Esophagus mucosa (tissue), 1 donor: ENCODE measurements around the gene TBC1D5. TPM values are rescaled to one million over a fixed set of nuclear protein-coding genes. Genes with fewer than 3 reads are reported as not detected.

Source experiments
- ATAC-seq: fragments of 200-7000 bp; cut with Tn5 transposase; one replicate; pipeline ENCODE4 v1.9.1; 2020
- total RNA-seq: library from RNA; stranded (reverse); gene quantifications from one replicate; pipeline ENCODE4 v1.2.4, GENCODE V29; 2023
- donor health status: DM: yes; HTN: yes; CAD: no.

Gene TBC1D5
- total RNA-seq, 1 donor from 2014 or later, result 27.6 TPM

DNA sequence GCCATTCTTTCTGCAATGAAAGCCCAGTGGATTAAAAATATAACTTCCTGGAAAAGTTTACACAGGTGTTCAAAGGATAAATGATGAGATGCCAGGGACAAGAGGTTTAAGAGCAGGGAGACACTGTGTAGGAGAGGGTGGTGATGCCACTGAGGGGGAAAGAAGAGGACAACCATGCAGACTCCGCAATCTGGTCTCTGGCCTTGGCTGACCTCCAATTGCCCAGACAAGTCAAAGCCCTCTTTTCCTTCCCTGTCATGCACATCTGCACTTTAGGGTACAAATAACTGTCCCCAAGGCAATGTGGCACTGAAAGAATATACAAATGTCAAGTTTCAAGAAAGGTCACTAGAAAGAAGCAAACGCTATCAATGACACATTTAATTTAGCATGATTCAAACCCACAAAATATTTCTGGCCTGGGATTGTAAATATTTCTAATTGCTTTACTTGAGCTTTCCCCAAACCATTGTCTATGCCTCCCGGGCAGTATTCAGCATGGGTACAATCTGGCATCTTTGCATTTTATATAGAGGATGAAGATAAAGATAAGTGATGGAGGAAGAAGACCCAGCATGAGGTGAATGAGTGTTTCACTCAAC is 538.3 kb downstream of the TBC1D5 start:
- no peak for ATAC-seq

DNA sequence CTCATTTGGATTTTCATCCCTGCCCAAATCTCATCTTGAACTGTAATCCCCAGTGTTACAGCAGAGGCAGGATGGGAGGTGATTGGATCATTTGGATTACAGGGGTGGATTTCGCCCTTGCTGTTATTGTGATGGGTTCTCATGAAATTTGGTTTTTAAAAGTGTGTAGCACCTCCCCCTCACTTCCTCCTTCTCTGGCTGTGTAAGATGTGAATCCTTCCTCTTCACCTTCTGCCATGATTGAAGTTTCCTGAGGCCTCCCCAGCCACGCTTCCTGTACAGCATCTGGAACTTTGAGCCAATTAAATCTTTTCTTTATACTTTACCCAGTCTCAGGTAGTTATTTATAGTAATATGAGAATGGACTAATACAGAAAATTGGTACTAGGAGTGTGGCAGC is 540.9 kb downstream of the TBC1D5 start:
- no peak for ATAC-seq

DNA sequence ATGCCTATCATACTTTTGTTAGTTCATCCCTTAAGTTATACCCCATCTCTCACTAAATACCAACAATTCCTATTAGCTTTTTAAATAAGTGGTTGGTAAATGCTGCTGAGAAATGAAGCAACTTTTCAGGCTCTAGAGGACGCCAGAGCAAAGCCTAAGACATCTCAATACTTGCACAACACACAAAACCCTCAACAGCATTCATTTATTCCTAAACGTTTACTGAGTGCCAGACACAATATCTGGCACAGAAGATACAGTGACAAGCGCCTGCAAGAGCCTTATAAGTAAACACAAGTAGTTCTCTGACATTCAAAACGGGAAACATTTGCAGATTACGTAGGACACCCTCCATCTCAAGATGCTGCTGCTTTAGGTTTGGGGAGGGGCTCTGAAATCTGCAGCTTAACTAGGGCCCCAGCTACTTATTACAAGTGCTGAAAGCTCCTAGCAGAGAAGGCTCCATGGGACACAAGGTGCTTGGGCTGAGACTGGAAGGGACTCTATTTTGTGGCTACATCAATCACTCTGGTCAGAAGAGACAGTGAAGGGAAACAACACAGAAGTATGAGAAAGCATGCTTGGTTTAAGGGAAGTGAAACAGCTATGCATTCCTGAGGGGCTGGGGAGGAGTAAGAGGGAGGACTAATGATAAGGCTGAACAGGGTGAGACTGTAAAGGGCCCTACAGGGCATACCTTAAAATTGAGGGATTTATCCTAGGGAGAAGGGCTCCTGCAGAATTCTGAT is 546.4 kb downstream of the TBC1D5 start:
- no peak for ATAC-seq

DNA sequence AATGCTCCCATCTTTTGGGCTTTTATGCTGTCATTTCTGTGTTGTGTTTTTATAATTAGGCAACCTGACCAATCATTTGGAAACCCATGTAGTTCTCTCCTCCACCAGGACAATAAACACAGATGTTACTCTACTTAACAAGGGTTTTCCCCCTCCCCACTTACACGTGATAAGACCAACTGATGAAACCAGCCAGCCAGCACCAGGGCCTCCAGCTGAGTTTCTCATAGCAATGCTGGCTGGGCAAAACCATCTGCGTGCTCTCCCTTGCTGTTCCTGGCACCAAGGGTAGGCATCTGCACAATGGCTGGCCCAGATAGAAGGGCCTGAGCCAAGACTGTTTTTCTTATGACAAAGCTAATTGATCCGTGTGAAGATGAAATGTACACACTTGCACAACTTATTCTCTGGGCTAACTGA is 547.2 kb downstream of the TBC1D5 start:
- no peak for ATAC-seq

DNA sequence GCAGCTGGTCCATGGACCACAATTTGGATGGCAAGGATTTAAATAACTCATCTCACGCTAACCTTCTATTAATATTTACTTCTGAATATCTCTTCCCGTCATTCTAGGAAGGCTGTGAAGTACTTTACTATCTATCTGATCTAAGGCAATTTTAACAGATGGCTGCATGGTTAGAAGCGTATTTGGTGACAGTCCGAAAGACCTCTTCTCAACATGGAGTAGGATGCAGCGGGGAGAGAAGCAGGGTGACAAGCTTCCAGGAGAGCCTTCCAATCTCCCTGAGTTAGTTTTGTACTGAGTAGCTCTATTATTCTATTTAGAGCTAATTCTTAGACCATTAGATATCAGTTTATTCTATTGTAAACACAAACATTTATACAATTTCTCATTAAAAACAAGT is 548.3 kb downstream of the TBC1D5 start:
- no peak for ATAC-seq

DNA sequence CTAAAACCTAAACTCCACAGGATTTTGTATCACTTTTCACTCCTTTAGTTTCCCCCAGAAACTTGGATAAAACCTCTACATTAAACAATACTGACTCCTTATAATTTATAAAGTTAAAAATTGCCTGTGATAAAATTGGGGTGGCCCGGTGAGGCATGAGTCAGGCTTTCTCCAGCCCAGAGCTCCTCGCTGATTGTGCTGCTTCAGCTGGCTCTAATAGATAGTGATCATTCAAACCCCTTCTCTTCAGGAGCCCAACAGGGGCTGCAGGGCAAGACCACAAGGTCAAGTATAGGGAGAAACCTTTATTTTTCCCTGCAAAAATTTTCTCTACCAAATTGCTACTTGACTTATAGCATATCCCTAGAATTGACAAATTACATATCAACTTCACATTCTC is 549.4 kb downstream of the TBC1D5 start:
- ATAC-seq, result no peak

DNA sequence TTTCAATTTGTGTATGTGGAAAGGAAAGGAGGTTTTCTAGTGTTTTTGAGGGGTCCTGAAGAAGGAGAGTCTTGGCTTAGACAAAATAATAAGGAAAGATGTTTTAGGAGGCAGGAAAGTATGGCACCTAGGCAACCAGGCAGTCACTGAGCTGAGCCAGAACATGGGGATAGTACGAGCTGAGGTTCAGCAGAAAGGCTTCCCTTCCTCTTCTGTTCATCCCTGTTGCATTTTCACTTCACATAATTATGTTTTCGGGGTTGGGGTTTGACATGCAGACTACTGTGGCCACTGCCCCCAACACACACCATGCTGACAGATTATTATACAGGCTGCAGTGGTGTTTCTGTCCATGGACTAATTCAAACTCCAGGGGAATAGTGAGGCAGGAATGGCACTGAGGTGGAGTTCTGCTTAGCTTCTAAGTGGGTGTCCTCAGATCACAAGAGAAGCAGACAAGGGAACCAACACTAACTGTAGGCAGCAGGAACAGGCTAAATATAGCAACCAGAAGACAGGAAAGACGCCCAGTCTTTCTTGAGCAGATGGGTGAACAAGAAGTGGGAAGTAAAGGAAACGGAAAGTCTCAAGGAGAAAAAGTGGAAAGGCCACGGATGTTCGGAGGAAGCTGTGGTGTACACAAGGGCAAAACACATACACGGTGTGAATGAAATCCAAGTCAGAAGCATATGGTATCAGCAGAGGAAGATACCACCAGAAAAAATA is 551.9 kb downstream of the TBC1D5 start:
- ATAC-seq, result no peak

DNA sequence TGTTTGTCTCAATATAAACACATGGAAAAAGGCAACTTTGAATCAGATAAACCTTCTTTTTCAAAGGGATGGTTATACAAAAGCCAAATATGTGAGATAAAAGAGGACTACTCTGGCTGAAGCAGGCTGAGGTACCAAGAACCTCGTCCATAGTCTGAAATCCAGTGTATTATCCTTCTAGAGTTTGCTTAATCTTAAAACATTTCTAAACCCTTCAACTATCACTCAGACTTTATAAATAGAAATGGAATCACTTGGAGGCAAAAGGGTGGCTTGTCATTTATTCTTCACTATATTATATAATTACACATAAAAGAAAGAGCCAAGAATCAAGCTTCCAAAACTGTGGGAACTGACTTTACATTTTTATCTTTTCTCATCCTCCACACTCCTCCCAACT is 554.1 kb downstream of the TBC1D5 start:
- ATAC-seq, result no peak

DNA sequence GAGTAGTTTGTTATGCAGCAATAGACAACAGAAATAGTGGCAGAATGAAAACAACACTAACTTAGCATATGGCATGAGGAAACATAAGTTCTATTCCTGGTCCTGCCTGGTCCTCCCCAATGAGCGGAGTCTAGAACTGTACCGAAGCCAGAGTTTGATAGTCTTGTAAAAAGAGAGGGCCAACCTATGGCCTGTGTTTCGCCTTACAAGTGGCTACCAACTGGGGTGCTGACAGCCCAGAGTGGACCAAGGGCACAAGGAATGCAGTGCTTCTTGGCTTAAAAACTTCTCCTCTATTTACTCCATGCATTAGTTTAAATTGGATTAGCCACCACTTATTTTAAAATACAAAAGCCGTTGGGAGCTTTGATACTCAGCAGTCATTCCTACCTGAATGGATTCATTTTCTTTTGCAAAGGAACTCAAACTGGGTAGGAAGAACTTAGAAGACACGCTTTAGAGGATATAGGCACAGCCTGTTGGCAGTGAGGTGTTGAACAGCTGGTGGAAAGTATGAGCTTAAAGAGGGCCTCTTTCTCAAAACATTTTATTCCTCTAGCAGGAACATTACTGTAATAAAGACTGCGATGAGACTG is 554.7 kb downstream of the TBC1D5 start:
- ATAC-seq, result no peak

DNA sequence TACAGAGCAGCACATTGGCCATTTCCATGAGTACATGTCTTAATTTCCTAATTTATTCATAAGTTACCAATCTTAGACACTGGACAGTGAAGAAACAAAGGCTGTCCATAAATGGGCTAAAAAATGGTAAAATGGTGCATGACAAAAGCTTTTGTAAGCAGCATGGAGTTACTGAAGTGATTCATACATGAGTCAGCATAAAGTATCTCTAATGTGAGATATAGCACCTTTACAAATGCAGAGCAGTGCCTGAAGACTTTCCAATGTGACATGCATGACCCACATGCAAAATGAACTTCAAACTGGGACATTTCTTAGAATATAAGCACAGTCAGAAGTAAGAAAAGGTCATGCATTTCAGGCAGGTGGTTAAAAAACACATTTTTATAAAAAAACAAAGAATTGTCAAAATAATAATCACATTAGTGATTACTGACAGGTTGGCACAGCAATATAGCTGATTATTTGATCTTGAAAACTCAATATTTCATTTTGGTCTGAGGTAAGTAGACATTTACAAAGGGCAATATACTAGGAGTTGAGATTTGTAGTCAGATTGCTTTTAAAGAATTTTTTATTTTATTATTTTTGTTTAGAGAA is 558.4 kb downstream of the TBC1D5 start:
- no peak for ATAC-seq

DNA sequence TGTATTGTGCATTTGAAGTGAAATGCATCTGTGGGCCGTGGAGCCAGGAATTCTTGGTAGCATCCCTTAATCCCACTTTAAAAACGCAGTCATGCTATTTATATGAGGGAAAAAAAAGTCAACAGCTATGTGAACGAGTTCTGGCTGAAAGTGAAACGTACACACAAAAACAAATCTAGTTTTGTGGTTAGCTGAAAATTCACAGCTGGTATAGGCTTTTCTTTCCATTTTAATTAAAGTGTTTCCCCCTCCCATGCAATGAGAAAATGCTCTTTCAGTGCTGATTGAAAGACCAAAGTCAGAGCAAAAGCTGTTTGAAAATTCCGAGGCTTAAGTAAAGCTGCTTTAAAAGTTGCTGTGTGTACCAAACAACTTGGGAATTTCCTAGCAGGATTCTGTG is 560.3 kb downstream of the TBC1D5 start:
- ATAC-seq, result no peak

DNA sequence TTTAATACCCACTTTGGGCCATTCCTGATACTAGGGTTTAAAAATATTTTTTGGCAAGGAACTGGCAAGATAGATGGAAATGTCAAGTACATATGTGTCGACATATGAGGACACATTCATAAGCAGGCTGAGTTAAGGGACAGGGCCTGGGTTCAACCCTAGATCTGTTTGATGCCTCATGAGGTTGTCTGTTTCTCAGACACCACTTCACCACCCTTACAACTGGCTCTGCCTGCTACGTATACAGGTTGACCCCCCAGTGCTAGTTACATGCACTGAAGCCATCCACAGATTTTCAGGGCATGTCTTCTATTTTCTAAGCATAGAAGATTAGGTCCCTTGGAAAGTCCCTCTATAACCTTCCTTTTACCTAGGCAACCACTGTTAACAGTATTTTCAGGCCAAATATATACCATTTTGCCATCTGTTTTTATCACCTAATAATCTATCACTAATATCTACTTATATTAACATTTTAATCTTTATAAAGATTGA is 561.0 kb downstream of the TBC1D5 start:
- no peak for ATAC-seq

DNA sequence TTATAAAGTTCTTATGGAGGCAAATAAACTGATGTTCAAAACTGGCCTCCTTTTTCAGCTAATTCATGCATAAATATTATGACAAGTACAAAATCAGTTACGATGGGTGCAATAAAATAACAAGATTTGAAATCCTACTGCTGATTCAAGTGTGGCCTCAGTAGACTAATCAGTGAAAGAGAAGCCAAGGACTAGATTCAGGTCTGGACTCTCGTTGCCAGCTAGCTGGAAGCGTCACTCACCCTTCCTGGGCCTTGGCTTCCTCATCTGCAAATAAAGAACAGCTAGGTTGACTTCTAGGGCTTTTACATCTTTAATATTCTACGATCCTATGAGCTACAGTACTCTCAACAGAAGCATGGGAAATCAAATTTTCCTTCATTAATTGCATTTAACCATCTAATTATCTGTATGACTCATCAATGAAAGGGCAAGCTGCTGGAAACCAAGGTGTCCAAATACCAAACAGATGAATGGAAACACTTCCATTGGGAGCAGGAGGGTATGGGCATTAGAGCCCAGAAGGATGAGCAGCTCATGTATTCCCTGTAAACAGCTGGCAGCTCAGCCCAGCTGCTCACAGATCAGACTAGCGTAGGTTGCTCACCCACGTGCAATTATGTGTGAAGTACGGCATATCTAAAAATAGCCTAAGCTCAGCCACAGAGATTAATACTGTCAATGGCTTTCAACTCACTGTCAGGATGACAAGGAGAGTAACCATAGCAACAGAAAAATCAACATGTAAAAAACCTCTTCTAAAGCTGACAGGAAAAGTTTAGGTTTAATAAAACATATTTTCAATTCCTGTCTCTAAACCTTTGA is 562.8 kb downstream of the TBC1D5 start:
- ATAC-seq, result no peak

DNA sequence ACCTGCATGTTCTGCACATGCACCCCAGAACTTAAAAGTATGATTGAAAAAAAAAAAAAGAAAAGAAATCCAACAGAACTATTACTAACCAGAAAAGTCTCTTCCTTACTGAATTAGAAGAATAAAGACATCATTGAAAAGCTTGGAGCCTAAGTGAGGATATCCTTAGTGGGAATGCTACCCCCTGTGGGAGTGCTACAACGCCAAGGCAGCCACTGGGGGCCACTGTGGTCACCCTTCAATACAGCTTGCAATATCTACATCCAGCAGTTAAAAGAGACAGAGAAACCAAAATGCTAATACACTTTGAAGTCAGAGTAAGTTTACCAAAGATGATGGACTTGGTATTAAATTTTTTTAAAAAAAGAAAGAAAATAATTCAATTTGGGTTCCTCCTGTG is 565.7 kb downstream of the TBC1D5 start:
- ATAC-seq, result no peak

DNA sequence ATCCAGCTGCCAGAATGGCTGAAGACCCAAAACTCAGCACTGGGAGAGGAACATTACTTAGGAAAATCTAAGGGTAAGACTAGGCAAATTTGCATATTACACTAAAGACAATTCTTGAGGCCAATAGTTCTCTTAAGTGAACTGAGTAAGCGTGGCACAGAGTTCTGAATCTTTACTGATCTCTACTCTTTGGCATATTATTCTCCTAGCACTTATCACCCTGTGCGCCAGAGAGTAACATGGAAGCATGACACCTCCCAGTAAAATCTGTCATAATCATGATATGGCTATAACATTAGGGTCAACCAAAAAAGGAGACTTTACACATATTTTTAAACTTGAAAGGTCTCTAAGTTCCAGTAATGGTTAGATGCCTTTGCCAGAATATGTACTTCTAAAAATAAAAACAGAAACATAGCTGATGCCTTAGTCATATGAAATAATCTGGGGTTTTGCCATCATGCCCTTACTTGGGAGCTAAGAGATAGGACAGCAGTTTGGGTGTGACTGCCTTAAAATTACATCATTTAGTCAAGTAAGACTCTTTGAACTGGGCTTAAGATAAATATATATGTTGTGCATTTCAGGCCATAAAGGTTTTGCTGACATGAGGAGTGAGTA is 567.1 kb downstream of the TBC1D5 start:
- ATAC-seq, result no peak

DNA sequence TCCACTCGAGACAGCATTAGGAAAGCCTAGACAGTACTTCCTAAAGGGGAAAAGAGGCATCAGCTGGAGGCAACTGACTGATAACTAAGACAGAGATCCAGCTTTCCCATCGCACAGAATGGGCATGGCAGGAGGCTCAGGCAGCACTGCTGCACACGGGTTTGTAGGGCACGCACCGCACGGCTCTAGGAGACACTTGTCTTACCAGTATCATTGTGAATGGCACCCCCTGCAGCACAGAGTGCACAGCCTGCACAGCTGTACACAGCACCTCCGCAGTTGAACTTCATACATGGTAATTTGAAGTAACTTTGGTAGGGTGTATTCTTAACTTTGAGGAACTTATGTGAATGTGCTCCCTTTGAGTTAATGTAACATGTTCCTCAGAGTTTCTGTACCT is 576.1 kb downstream of the TBC1D5 start:
- ATAC-seq, result no peak

DNA sequence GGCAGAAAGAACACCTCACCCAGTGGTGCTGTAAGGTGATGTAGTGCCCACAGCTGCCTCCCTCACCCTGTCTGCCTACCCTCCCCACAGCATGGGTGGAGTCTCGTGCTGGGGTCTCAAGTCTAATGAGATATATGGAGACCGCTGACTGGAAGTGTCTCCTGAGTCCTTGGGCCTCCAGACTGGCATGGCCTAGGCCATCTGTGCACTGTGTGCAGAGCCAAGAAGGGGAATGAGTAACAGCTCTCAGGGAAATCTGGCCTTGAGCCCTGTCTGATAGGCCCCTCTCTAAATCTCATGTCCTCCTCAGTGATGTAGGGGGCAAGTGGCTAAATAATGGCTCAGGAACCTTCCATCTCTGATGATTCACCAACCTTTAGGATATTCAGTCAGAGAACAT is 580.3 kb downstream of the TBC1D5 start:
- ATAC-seq, result no peak

DNA sequence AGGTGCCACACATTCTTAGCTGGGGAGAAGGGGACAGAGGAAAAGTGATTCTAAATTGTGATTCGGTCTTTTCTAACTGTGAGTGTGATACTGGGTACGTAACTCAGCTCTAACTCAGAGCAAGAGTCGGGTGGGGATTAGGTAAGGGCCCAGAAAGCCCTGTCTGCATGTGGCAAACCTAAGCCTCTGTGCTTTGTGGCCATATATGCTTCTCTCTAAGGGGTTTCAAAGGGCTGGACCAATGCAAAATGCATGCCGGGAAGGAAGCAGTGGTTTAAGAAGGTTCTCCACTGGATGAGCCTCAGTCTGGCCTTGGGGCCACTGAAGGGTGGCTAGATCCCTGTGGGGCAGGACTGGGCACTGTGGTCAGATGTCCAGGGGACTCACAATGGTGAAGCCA is 581.8 kb downstream of the TBC1D5 start:
- ATAC-seq, result no peak

DNA sequence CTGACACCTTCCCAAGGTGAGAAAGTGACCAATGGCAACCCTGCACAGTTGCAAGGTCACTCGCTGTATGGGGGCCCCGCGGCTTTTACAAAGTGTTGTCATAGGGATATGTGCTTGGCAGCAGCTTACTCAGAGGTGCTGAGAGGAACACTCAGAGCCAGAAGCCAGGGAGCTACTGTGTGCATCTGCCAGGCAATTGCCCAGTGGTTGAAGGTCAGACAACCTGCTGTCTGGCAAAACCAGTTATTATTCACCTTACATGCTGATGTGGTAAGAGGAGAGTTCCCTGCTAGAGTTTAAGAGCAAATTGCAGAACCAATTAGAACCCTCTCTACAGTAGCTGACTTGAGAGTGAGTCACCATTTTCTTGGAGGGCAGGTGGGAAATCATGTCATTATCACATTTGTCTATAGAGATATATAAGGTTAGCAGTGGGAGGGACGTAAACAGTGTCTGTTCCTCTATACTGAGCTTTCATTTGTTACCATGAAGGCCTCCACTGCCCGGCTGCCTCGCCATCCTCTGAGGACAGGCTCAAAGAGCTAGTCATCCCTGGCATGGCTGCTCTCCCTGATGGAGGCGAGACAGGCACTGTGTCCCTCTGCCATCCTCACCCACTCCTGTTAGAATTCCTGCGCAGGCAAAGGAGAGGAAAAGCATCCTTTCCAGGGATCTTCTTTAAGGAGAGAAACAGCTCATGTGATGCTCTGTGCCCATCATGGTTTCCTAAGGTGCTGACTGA is 583.3 kb downstream of the TBC1D5 start:
- ATAC-seq, result no peak

DNA sequence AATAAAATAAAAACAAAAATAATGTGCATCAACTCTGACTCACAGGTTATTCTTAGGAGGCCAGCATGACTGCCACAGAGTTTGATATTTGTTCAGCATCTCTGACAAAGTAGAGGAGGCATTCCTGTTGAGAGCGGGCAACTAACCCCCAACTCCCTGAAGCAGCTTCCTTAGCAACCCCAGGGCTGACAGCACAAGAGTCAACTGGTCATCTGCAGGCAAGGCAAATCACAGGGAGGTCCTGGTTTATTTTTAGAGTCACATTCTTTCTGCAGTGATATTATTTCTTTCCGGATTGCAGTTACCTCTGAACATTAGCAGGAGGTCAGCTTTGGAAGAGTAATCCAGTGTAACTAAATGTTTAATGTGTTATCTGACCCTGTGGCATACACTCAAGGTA is 584.7 kb downstream of the TBC1D5 start:
- no peak for ATAC-seq

DNA sequence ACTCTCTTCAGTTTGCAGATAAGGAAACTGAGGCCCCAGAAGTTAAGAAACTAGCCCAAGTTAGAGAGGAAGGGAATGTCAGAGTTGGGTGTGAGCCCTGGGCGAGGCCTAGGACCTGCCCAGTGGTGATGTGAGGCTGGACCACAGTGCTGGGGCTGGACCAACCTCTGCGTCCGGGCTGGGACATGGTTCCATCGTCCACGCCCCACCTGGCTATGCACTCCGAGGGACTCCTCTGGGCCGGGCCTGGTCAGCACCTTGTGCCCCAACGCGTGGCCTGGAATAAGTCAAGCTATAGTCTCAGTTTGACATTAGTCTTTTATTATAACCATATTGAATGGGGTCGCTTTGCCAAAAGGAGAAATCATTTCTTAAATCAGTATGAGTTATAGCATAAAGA is 585.6 kb downstream of the TBC1D5 start:
- ATAC-seq, result no peak
